Measurements from ENCODE around the gene PDE6B.

Gene PDE6B

GRCh38 chr4:617644-618641 is 7.4 kb upstream of the PDE6B start:
- Histone ChIP-seq H3K27me3 (ENCODE audit: insufficient read depth, low read depth, severe bottlenecking) (no peaks in the 10 kb centered on the region), H3K9me3 (ENCODE audit: severe bottlenecking) (peaks cover 2% of the 10 kb centered on the region), H3K36me3 (no peaks in the 10 kb centered on the region), H3K27ac (no peak overlapping the region), H3K4me3 (ENCODE audit: low read depth, low read length) (no peak overlapping the region)
- TF ChIP-seq CTCF (IDR thresholded peaks at IDR 0.05; ENCODE audit: low read depth, low read length): no peak
- no peak for DNase-seq

- H3K36me3 ChIP-seq: no peaks in the 10 kb centered on the region
- peaks cover 2% of the 10 kb centered on the region for H3K9me3 ChIP-seq (ENCODE audit: severe bottlenecking)
- H3K27me3 ChIP-seq (ENCODE audit: insufficient read depth, low read depth, severe bottlenecking): no peaks in the 10 kb centered on the region
- no peak for DNase-seq
- no peak for TF ChIP-seq CTCF (IDR thresholded peaks at IDR 0.05; ENCODE audit: low read depth, low read length)
- H3K4me3 ChIP-seq (ENCODE audit: low read depth, low read length): no peak overlapping the region
- H3K27ac ChIP-seq: no peak overlapping the region
Observed at GRCh38 chr4:620201-620600, 5.2 kb upstream of the PDE6B start.

- Histone ChIP-seq H3K36me3 (no peaks in the 10 kb centered on the region), H3K4me3 (ENCODE audit: low read depth, low read length) (no peak overlapping the region), H3K27me3 (ENCODE audit: insufficient read depth, low read depth, severe bottlenecking) (no peaks in the 10 kb centered on the region), H3K9me3 (ENCODE audit: severe bottlenecking) (no peaks in the 10 kb centered on the region), H3K27ac (no peak overlapping the region)
- no peak for DNase-seq
- TF ChIP-seq CTCF (IDR thresholded peaks at IDR 0.05; ENCODE audit: low read depth, low read length): no peak
Observed at GRCh38 chr4:620851-621261, 4.5 kb upstream of the PDE6B start.

- Histone ChIP-seq H3K4me3 (ENCODE audit: low read depth, low read length) (no peak overlapping the region), H3K27me3 (ENCODE audit: insufficient read depth, low read depth, severe bottlenecking) (no peaks in the 10 kb centered on the region), H3K36me3 (no peaks in the 10 kb centered on the region), H3K27ac (no peak overlapping the region), H3K9me3 (ENCODE audit: severe bottlenecking) (no peaks in the 10 kb centered on the region)
- DNase-seq: no peak
- TF ChIP-seq CTCF (IDR thresholded peaks at IDR 0.05; ENCODE audit: low read depth, low read length): no peak
Observed at GRCh38 chr4:621296-622070, 3.9 kb upstream of the PDE6B start.

GRCh38 chr4:622071-622995 is 3.0 kb upstream of the PDE6B start:
- H3K27ac ChIP-seq: no peak overlapping the region
- H3K36me3 ChIP-seq: no peaks in the 10 kb centered on the region
- H3K4me3 ChIP-seq (ENCODE audit: low read depth, low read length): no peak overlapping the region
- no peaks in the 10 kb centered on the region for H3K27me3 ChIP-seq (ENCODE audit: insufficient read depth, low read depth, severe bottlenecking)
- TF ChIP-seq CTCF (IDR thresholded peaks at IDR 0.05; ENCODE audit: low read depth, low read length): no peak
- H3K9me3 ChIP-seq (ENCODE audit: severe bottlenecking): no peaks in the 10 kb centered on the region
- no peak for DNase-seq
